A549 (cell line): ENCODE measurements around the gene NUP62.

Experiments used
- CHD4 ChIP-seq: fragments of 200-600 bp; sonication (generic); IDR thresholded peaks from 2 replicates; pipeline ENCODE4 v1.6.1; 2016; ENCODE audit warnings: antibody characterized with exemption, mild to moderate bottlenecking, borderline replicate concordance
- CTCF ChIP-seq: fragments of >200 bp; sonication (Bioruptor Twin); formaldehyde crosslinking; IDR thresholded peaks from 3 replicates; pipeline ENCODE4 v1.5.1; 2016
- JUN ChIP-seq, 2 experiments: fragments of >200 bp; sonication (Bioruptor Twin); formaldehyde crosslinking; IDR thresholded peaks; 2 replicates in 1 of 2; 3 replicates in 1 of 2; pipeline ENCODE4 v1.6.1; 2016 to 2017
- NFE2L2 ChIP-seq: fragments of 150-350 bp; conservative IDR thresholded peaks from 2 replicates; pipeline ENCODE4 v1.6.1; 2014; ENCODE audit warnings: low read length
- POLR2A ChIP-seq: IDR thresholded peaks from 2 replicates; pipeline ENCODE4 v1.6.1; 2012; ENCODE audit warnings: mild to moderate bottlenecking, low read length
- ZFP36 ChIP-seq: fragments of 450-650 bp; IDR thresholded peaks from 2 replicates; pipeline ENCODE4 v1.6.1; 2014; ENCODE audit warnings: borderline replicate concordance; ENCODE audit not compliant: partially characterized antibody

GRCh38 chr19:49951806-49952478 is 22.6 kb upstream of the NUP62 start:
- TF ChIP-seq ZFP36 (no peak), POLR2A (no peak), NFE2L2 (no peak), CTCF (no peak), JUN (IDR thresholded peaks at IDR 0.05) (no peak), CHD4 (no peak)
